Neutrophil (primary cell): ENCODE measurements around the gene TEAD1.

Experiments
- H3K27ac ChIP-seq: fragments of 200-600 bp; sonication (generic); 2 replicates; pipeline ENCODE4 v1.5.1; 2016; ENCODE audit warnings: mild to moderate bottlenecking, moderate library complexity
- H3K27me3 ChIP-seq: fragments of 200-600 bp; sonication (generic); 2 replicates; pipeline ENCODE4 v1.6.0; 2016; ENCODE audit warnings: mild to moderate bottlenecking
- H3K36me3 ChIP-seq: fragments of 200-600 bp; sonication (generic); 2 replicates; pipeline ENCODE4 v1.5.1; 2017
- H3K4me1 ChIP-seq, 2 experiments: fragments of 200-600 bp in 1 of 2; sonication (generic) in 1 of 2; 1 replicate in 1 of 2; 2 replicates in 1 of 2; pipeline versions ENCODE4 v1.5.1 to v1.6.1; 2013 to 2016; ENCODE audit warnings: low read depth in 1 of 2, low read length in 1 of 2, mild to moderate bottlenecking in 1 of 2, moderate library complexity in 1 of 2; ENCODE audit not compliant: control insufficient read depth in 1 of 2, insufficient read depth in 1 of 2
- H3K4me3 ChIP-seq, 2 experiments: fragments of 200-600 bp in 1 of 2; sonication (generic) in 1 of 2; 1 replicate in 1 of 2; 2 replicates in 1 of 2; pipeline ENCODE4 v1.5.1; 2013 to 2016; ENCODE audit warnings: low read depth in 1 of 2, low read length in 1 of 2, mild to moderate bottlenecking in 1 of 2, moderate library complexity in 1 of 2
- H3K9me3 ChIP-seq: fragments of 200-600 bp; sonication (generic); 2 replicates; pipeline ENCODE4 v1.5.1; 2016
- CTCF ChIP-seq: fragments of 200-600 bp; sonication (generic); IDR thresholded peaks from 2 replicates; pipeline ENCODE4 v1.5.1; 2016; ENCODE audit warnings: antibody characterized with exemption

TEAD1 gene

GRCh38 chr11:12854829-12855228 is 180.6 kb downstream of the TEAD1 start:
- no peak for TF ChIP-seq CTCF
- H3K4me3 ChIP-seq = no peak overlapping the region
- H3K4me1 ChIP-seq = no peaks in the 10 kb centered on the region
- no peaks in the 10 kb centered on the region for H3K9me3 ChIP-seq
- no peak overlapping the region for H3K27ac ChIP-seq
- H3K36me3 ChIP-seq = no peaks in the 10 kb centered on the region
- no peaks in the 10 kb centered on the region for H3K27me3 ChIP-seq

- Histone ChIP-seq H3K27ac (no peak overlapping the region), H3K4me3 (no peak overlapping the region), H3K4me1 (no peaks in the 10 kb centered on the region), H3K36me3 (no peaks in the 10 kb centered on the region), H3K9me3 (no peaks in the 10 kb centered on the region), H3K27me3 (peaks cover 1% of the 10 kb centered on the region)
- no peak for TF ChIP-seq CTCF
These were observed 182.1 kb downstream of the TEAD1 start for GRCh38 chr11:12856338-12856737.

GRCh38 chr11:12857572-12857971 is 183.4 kb downstream of the TEAD1 start:
- Histone ChIP-seq H3K9me3 (no peaks in the 10 kb centered on the region), H3K4me1 (no peaks in the 10 kb centered on the region), H3K4me3 (no peak overlapping the region), H3K27me3 (peaks cover 12% of the 10 kb centered on the region), H3K27ac (no peak overlapping the region), H3K36me3 (no peaks in the 10 kb centered on the region)
- TF ChIP-seq CTCF = no peak

- TF ChIP-seq CTCF = no peak
- Histone ChIP-seq H3K4me3 (no peak overlapping the region), H3K9me3 (no peaks in the 10 kb centered on the region), H3K4me1 (no peaks in the 10 kb centered on the region), H3K27ac (no peak overlapping the region), H3K27me3 (peaks cover 37% of the 10 kb centered on the region), H3K36me3 (no peaks in the 10 kb centered on the region)
These were observed 185.8 kb downstream of the TEAD1 start for GRCh38 chr11:12859872-12860657.

GRCh38 chr11:12860827-12861226 is 186.6 kb downstream of the TEAD1 start:
- Histone ChIP-seq H3K36me3 (no peaks in the 10 kb centered on the region), H3K9me3 (no peaks in the 10 kb centered on the region), H3K4me1 (no peaks in the 10 kb centered on the region), H3K4me3 (no peak overlapping the region), H3K27me3 (peaks cover 44% of the 10 kb centered on the region), H3K27ac (no peak overlapping the region)
- no peak for TF ChIP-seq CTCF
